CD4-positive, CD25-positive, alpha-beta regulatory T cell (primary cell): ENCODE data around the gene TADA3. TPM values are rescaled to one million over a fixed set of nuclear protein-coding genes. Genes with fewer than 3 reads are reported as not detected.

ENCODE experiments used
- ATAC-seq, 2 donors: fragments of 150-1000 bp; cut with Tn5 transposase; one replicate each; pipeline ENCODE4 v1.10.0; 2021; ENCODE audit warnings: low read depth in 2 of 2, moderate number of reproducible peaks in 2 of 2, moderate library complexity in 1 of 2
- DNase-seq, 3 donors: peaks; one replicate each; pipeline versions ENCODE4 v3.0.0 to v3.0.0-alpha.2; 2012 to 2022; ENCODE audit warnings: mixed read lengths in 1 of 3
- H3K27ac ChIP-seq: one replicate; pipeline ENCODE4 v1.7.0; 2013; ENCODE audit warnings: mild to moderate bottlenecking, low read length; ENCODE audit not compliant: insufficient read depth, poor library complexity, severe bottlenecking
- H3K27me3 ChIP-seq: one replicate; pipeline ENCODE4 v1.7.0; 2013; ENCODE audit warnings: low read length; ENCODE audit not compliant: control insufficient read depth, insufficient read depth
- H3K36me3 ChIP-seq: one replicate; pipeline ENCODE4 v1.7.0; 2013; ENCODE audit warnings: mild to moderate bottlenecking, low read length, moderate library complexity; ENCODE audit not compliant: control insufficient read depth, insufficient read depth
- H3K4me1 ChIP-seq: 2 replicates; pipeline ENCODE4 v1.7.0; 2013; ENCODE audit warnings: mild to moderate bottlenecking, low read length; ENCODE audit not compliant: insufficient read depth, control insufficient read depth, poor library complexity, severe bottlenecking
- H3K4me3 ChIP-seq: one replicate; pipeline ENCODE4 v1.7.0; 2013; ENCODE audit warnings: low read depth, mild to moderate bottlenecking, low read length, moderate library complexity
- H3K9me3 ChIP-seq, 2 experiments: 1 replicate in 1 of 2; 2 replicates in 1 of 2; pipeline ENCODE4 v1.7.0; 2013; ENCODE audit warnings: low read length in 2 of 2, mild to moderate bottlenecking in 1 of 2, moderate library complexity in 1 of 2; ENCODE audit not compliant: control insufficient read depth in 2 of 2
- H3K27ac Mint-ChIP-seq, 3 donors: one replicate each; pipeline ENCODE4 v1.8.0; 2020 to 2022; ENCODE audit warnings: mild to moderate bottlenecking in 3 of 3, mixed read lengths in 3 of 3, moderate library complexity in 2 of 3
- H3K27me3 Mint-ChIP-seq: one replicate; pipeline ENCODE4 v1.8.0; 2022; ENCODE audit warnings: mild to moderate bottlenecking, mixed read lengths
- H3K36me3 Mint-ChIP-seq: one replicate; pipeline ENCODE4 v1.8.0; 2020; ENCODE audit warnings: mixed read lengths
- H3K4me1 Mint-ChIP-seq, 4 donors: one replicate each; pipeline ENCODE4 v1.8.0; 2020 to 2022; ENCODE audit warnings: mixed read lengths in 4 of 4, mild to moderate bottlenecking in 1 of 4
- H3K4me3 Mint-ChIP-seq, 4 donors: one replicate each; pipeline ENCODE4 v1.8.0; 2020 to 2022; ENCODE audit warnings: mild to moderate bottlenecking in 4 of 4, mixed read lengths in 4 of 4, moderate library complexity in 3 of 4
- H3K9me3 Mint-ChIP-seq, 7 donors: one replicate each; pipeline ENCODE4 v1.8.0; 2020 to 2022; ENCODE audit warnings: mixed read lengths in 7 of 7, mild to moderate bottlenecking in 3 of 7, moderate library complexity in 2 of 7
- polyA plus RNA-seq, 4 donors: library from polyadenylated mRNA; unstranded; fragments of 300-500 nt; fragmentation: Illumina TruSeq; gene quantifications; one replicate each; pipeline ENCODE4 v1.2.3, GENCODE V29; 2021
- total RNA-seq: library from RNA; stranded (reverse); gene quantifications from one replicate; pipeline ENCODE4 v1.2.3, GENCODE V29; 2022

The TADA3 gene
- total and polyA plus RNA-seq, 5 donors from 2014 or later = 44.7 to 69.0 (median 59.8) TPM

- Mint-ChIP-seq H3K36me3 (peaks cover 24% of the 10 kb centered on the region), H3K27ac (peak overlapping the region in 2 of 3 donors; percentile 86 to 93), H3K4me3 (peak overlapping the region; percentile 75 to 98 (median 84)), H3K9me3 (no peaks in the 10 kb centered on the region), H3K4me1 (peaks cover 24 to 70% (median 51%) of the 10 kb centered on the region in 4 donors), H3K27me3 (no peaks in the 10 kb centered on the region)
- Histone ChIP-seq H3K36me3 (peaks cover 46% of the 10 kb centered on the region), H3K27me3 (no peaks in the 10 kb centered on the region), H3K4me3 (no peak overlapping the region), H3K4me1 (peaks cover 44% of the 10 kb centered on the region), H3K9me3 (no peaks in the 10 kb centered on the region), H3K27ac (no peak overlapping the region)
- no peak for ATAC-seq
- DNase-seq = no peak
Measured at GRCh38 chr3:9795207-9795606, 2.9 kb upstream of the TADA3 start.

GRCh38 chr3:9794400-9794799, 2.1 kb upstream of the TADA3 start:
- DNase-seq = no peak
- Histone ChIP-seq H3K36me3 (peaks cover 45% of the 10 kb centered on the region), H3K27me3 (no peaks in the 10 kb centered on the region), H3K9me3 (no peaks in the 10 kb centered on the region), H3K27ac (peak overlapping the region; percentile 96), H3K4me1 (peaks cover 45% of the 10 kb centered on the region), H3K4me3 (peak overlapping the region; percentile 50)
- peak overlapping the region in 1 of 3 donors; percentile 99 for H3K27ac Mint-ChIP-seq
- H3K36me3 Mint-ChIP-seq = peaks cover 21% of the 10 kb centered on the region
- H3K4me3 Mint-ChIP-seq = peak overlapping the region; percentile 90 to 99 (median 96)
- H3K9me3 Mint-ChIP-seq = no peaks in the 10 kb centered on the region
- H3K27me3 Mint-ChIP-seq = no peaks in the 10 kb centered on the region
- no peak for ATAC-seq
- peaks cover 28 to 71% (median 51%) of the 10 kb centered on the region in 4 donors for H3K4me1 Mint-ChIP-seq

- H3K4me3 ChIP-seq = peak overlapping the region; percentile 95
- peak in 2 of 3 donors; percentile 27 to 49 for DNase-seq
Measured at GRCh38 chr3:9793161-9793781, 998 bp upstream of the TADA3 start.

GRCh38 chr3:9791790-9792404, 376 bp downstream of the TADA3 start:
- Histone ChIP-seq H3K27me3 (no peaks in the 10 kb centered on the region), H3K9me3 (no peaks in the 10 kb centered on the region), H3K4me1 (peaks cover 47% of the 10 kb centered on the region), H3K36me3 (peaks cover 37% of the 10 kb centered on the region), H3K27ac (peak overlapping the region; percentile 96), H3K4me3 (peak overlapping the region; percentile 95)
- ATAC-seq (no peak), DNase-seq (no peak)
- Mint-ChIP-seq H3K27ac (peak overlapping the region; percentile 98 to 100 (median 99)), H3K4me1 (peaks cover 24 to 69% (median 48%) of the 10 kb centered on the region in 4 donors), H3K4me3 (peak overlapping the region; percentile 92 to 99 (median 96)), H3K27me3 (no peaks in the 10 kb centered on the region), H3K36me3 (peaks cover 29% of the 10 kb centered on the region), H3K9me3 (no peaks in the 10 kb centered on the region)

More at GRCh38 chr3:9793161-9793781, 998 bp upstream of the TADA3 start:
- Mint-ChIP-seq H3K36me3 (peaks cover 27% of the 10 kb centered on the region), H3K27ac (peak overlapping the region; percentile 98 to 100 (median 99)), H3K4me3 (peak overlapping the region; percentile 92 to 99 (median 96)), H3K4me1 (peaks cover 28 to 74% (median 51%) of the 10 kb centered on the region in 4 donors), H3K9me3 (no peaks in the 10 kb centered on the region), H3K27me3 (no peaks in the 10 kb centered on the region)
- Histone ChIP-seq H3K9me3 (no peaks in the 10 kb centered on the region), H3K27me3 (no peaks in the 10 kb centered on the region), H3K36me3 (peaks cover 41% of the 10 kb centered on the region), H3K27ac (peak overlapping the region; percentile 96), H3K4me1 (peaks cover 45% of the 10 kb centered on the region)
- ATAC-seq = no peak

- DNase-seq (no peak), ATAC-seq (no peak)
- H3K36me3 ChIP-seq = peaks cover 44% of the 10 kb centered on the region
- peak overlapping the region; percentile 92 to 99 (median 96) for H3K4me3 Mint-ChIP-seq
- no peaks in the 10 kb centered on the region for H3K27me3 Mint-ChIP-seq
- no peaks in the 10 kb centered on the region for H3K27me3 ChIP-seq
- H3K4me1 Mint-ChIP-seq = peaks cover 23 to 63% (median 48%) of the 10 kb centered on the region in 4 donors
- peak overlapping the region; percentile 95 for H3K4me3 ChIP-seq
- H3K36me3 Mint-ChIP-seq = peaks cover 36% of the 10 kb centered on the region
- H3K27ac ChIP-seq = peak overlapping the region; percentile 96
- no peaks in the 10 kb centered on the region for H3K9me3 ChIP-seq
- peak overlapping the region in 1 of 3 donors; percentile 99 for H3K27ac Mint-ChIP-seq
- H3K9me3 Mint-ChIP-seq = no peaks in the 10 kb centered on the region
- peaks cover 44% of the 10 kb centered on the region for H3K4me1 ChIP-seq
Measured at GRCh38 chr3:9791127-9791526, 1.1 kb downstream of the TADA3 start.

GRCh38 chr3:9787714-9788113, 4.6 kb downstream of the TADA3 start:
- Mint-ChIP-seq H3K27me3 (no peaks in the 10 kb centered on the region), H3K4me1 (peaks cover 17 to 37% (median 33%) of the 10 kb centered on the region in 4 donors), H3K27ac (peak overlapping the region; percentile 8 to 57 (median 34)), H3K36me3 (peaks cover 39% of the 10 kb centered on the region), H3K4me3 (peak overlapping the region in 2 of 4 donors; percentile 32 to 87), H3K9me3 (no peaks in the 10 kb centered on the region)
- Histone ChIP-seq H3K9me3 (no peaks in the 10 kb centered on the region), H3K4me1 (peaks cover 19% of the 10 kb centered on the region), H3K36me3 (peaks cover 58% of the 10 kb centered on the region), H3K4me3 (no peak overlapping the region), H3K27ac (no peak overlapping the region), H3K27me3 (no peaks in the 10 kb centered on the region)
- DNase-seq = peak in 1 of 3 donors; percentile 48
- no peak for ATAC-seq

- Mint-ChIP-seq H3K27me3 (no peaks in the 10 kb centered on the region), H3K4me1 (peaks cover 18 to 44% (median 39%) of the 10 kb centered on the region in 4 donors), H3K36me3 (peaks cover 40% of the 10 kb centered on the region), H3K4me3 (peak overlapping the region in 1 of 4 donors; percentile 32), H3K9me3 (no peaks in the 10 kb centered on the region), H3K27ac (peak overlapping the region; percentile 8 to 54 (median 34))
- Histone ChIP-seq H3K27me3 (no peaks in the 10 kb centered on the region), H3K4me1 (peaks cover 23% of the 10 kb centered on the region), H3K4me3 (no peak overlapping the region), H3K27ac (no peak overlapping the region), H3K9me3 (no peaks in the 10 kb centered on the region), H3K36me3 (peaks cover 61% of the 10 kb centered on the region)
- DNase-seq (no peak), ATAC-seq (no peak)
Measured at GRCh38 chr3:9786825-9787669, 5.2 kb downstream of the TADA3 start.
